ENCODE measurements around the gene TRPM5. TPM values are rescaled to one million over a fixed set of nuclear protein-coding genes. Genes with fewer than 3 reads are reported as not detected.

TRPM5 gene
- total and polyA plus RNA-seq, 2 experiments from 2014 or later, result not detected

- Histone ChIP-seq H3K4me3 (no peak overlapping the region), H3K4me2 (no peak overlapping the region), H3K79me2 (replicated peaks; ENCODE audit: insufficient read depth) (no peaks in the 10 kb centered on the region), H3F3A (replicated peaks; ENCODE audit: low read depth) (no peaks in the 10 kb centered on the region), H2AFZ (no peak overlapping the region), H3K27me3 (ENCODE audit: insufficient read depth) (peaks cover 18% of the 10 kb centered on the region), H3K36me3 (ENCODE audit: insufficient read depth) (no peaks in the 10 kb centered on the region), H4K20me1 (replicated peaks; ENCODE audit: insufficient read depth) (no peaks in the 10 kb centered on the region), H3K4me1 (ENCODE audit: insufficient read depth) (no peaks in the 10 kb centered on the region), H3K9me2 (ENCODE audit: insufficient read depth) (no peaks in the 10 kb centered on the region), H3K27ac (ENCODE audit: low read depth) (no peak overlapping the region)
- Mint-ChIP-seq H3K27me3 (ENCODE audit: insufficient read depth, low read depth, poor library complexity) (peaks cover 35% of the 10 kb centered on the region), H3K9me3 (peaks cover 2% of the 10 kb centered on the region; the same call in 1 of the 3 replicates), H3K27ac (no peak overlapping the region), H3K4me1 (no peaks in the 10 kb centered on the region), H3K4me3 (no peak overlapping the region), H3K36me3 (ENCODE audit: low read depth) (no peaks in the 10 kb centered on the region)
- ATAC-seq (no peak), DNase-seq (ENCODE audit: low spot score) (no peak)
- no peak for TF ChIP-seq EZH2phosphoT487 (IDR thresholded peaks at IDR 0.05; ENCODE audit: unreplicated experiment)
- no peak for TF ChIP-seq ZNF114 (CRISPR knock-in tag; IDR thresholded peaks at IDR 0.05)
- TF ChIP-seq NANOG (IDR thresholded peaks at IDR 0.05; ENCODE audit: borderline replicate concordance), result no peak
- no peak for TF ChIP-seq EZH2 (IDR thresholded peaks at IDR 0.05; ENCODE audit: low read depth, unreplicated experiment)
- no peak for TF ChIP-seq ETS1 (IDR thresholded peaks at IDR 0.05)
- TF ChIP-seq POLR2AphosphoS5 (IDR thresholded peaks at IDR 0.05; ENCODE audit: low read depth), result no peak
- TF ChIP-seq CREB1 (CRISPR knock-in tag; IDR thresholded peaks at IDR 0.05; ENCODE audit: low read depth), result no peak
Observed at GRCh38 chr11:2466869-2467694, 22.8 kb upstream of the TRPM5 start.

- no peak overlapping the region for H2AFZ ChIP-seq
- H3K9me3 Mint-ChIP-seq, result no peaks in the 10 kb centered on the region
- H3K27me3 ChIP-seq (ENCODE audit: insufficient read depth), result peaks cover 18% of the 10 kb centered on the region
- H3F3A ChIP-seq (replicated peaks; ENCODE audit: low read depth), result no peaks in the 10 kb centered on the region
- no peaks in the 10 kb centered on the region for H3K36me3 Mint-ChIP-seq (ENCODE audit: low read depth)
- TF ChIP-seq REST (IDR thresholded peaks at IDR 0.05; ENCODE audit: unreplicated experiment), result no peak
- no peak for TF ChIP-seq ETS1 (IDR thresholded peaks at IDR 0.05)
- no peak overlapping the region for H3K27ac ChIP-seq (ENCODE audit: low read depth)
- no peaks in the 10 kb centered on the region for H3K4me1 Mint-ChIP-seq
- H3K4me1 ChIP-seq (ENCODE audit: insufficient read depth), result no peaks in the 10 kb centered on the region
- no peak for DNase-seq (ENCODE audit: low spot score)
- H3K27ac Mint-ChIP-seq, result no peak overlapping the region
- no peaks in the 10 kb centered on the region for H4K20me1 ChIP-seq (replicated peaks; ENCODE audit: insufficient read depth)
- H3K36me3 ChIP-seq (ENCODE audit: insufficient read depth), result no peaks in the 10 kb centered on the region
- H3K4me3 Mint-ChIP-seq, result no peak overlapping the region
- no peak overlapping the region for H3K4me2 ChIP-seq
- H3K79me2 ChIP-seq (replicated peaks; ENCODE audit: insufficient read depth), result no peaks in the 10 kb centered on the region
- no peaks in the 10 kb centered on the region for H3K9me2 ChIP-seq (ENCODE audit: insufficient read depth)
- peaks cover 36% of the 10 kb centered on the region for H3K27me3 Mint-ChIP-seq (ENCODE audit: insufficient read depth, low read depth, poor library complexity)
- H3K4me3 ChIP-seq, result no peak overlapping the region
- ATAC-seq, result no peak
Observed at GRCh38 chr11:2466069-2466801, 21.9 kb upstream of the TRPM5 start.

Measured in GM23338 (cell line).